NCI-H526 treated with DMSO at 0.1 percent for 48 hours (cell line): Measurements from ENCODE around the gene CHIT1.

Experiments used
- DNase-seq: peaks from one replicate; lab custom pipeline; 2025; lab: John Stamatoyannopoulos, UW

Gene CHIT1

DNA sequence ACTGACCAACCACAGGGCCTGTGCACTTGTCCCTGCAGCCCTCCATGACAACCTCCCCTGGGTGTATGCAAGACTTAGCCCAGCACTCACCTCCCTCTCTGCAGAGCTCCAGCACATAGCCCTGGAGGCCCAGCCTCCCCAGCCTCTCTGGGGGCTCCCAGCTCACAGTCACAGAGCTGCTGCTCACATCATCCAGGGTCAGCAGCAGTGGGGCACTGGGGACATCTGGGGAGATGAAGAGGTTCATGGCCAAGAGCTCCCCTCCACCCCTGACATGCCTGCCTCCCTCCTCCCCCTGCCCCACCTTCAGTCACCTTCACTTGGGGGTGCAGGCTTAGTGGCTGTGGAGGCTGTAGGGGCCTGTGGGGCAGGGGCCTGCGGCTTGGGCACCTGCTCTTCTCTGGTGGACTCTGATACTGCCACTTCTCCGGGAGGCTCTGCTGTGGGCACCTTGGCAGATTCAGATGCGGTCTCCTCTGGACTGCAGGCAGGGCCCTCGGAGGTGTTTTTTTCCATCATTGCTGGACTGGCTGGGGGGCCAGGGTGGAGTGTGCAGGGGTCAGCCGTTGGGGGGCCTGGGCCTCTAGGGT lies 54.1 kb downstream of the CHIT1 start, which contains the start of gene MYBPH:
Gene MYBPH, minus strand, starts transcription at position 590 of the 590 bp plus-strand sequence. Its CDS starts 71 bp downstream, at position 519.
- DNase-seq: no peak

DNA sequence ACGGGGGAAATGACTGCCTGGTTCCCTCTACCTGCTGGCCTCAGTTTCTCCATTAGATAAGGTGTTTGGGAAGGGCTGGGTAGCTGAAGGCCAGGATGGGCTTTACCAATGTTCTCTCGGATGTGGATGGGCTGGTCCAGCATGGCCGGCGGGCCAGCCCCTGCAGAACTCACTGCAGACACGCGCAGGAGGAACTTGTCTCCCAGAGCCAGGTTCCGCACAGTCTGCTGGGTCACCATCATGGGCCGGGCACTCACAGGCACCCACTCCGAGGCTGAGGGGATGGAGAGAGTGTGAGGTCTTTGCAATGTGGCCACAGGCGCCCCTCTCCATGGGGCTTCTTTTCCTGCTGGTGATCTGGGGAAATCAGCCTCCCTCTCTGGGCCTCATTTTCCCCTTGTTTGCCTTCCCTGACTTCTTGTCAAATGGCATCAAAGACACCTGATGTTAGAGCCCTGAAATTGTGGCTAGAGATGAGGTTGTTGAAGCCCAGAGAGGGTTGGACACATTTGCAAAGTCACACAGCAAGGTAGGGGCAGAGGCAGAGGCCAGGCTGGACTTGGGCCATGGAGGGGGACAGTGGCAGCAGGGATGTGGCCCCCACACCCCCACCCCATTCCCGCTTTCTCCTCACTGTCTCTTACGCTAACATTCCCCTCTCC lies 55.0 kb downstream of the CHIT1 start:
- DNase-seq: no peak

DNA sequence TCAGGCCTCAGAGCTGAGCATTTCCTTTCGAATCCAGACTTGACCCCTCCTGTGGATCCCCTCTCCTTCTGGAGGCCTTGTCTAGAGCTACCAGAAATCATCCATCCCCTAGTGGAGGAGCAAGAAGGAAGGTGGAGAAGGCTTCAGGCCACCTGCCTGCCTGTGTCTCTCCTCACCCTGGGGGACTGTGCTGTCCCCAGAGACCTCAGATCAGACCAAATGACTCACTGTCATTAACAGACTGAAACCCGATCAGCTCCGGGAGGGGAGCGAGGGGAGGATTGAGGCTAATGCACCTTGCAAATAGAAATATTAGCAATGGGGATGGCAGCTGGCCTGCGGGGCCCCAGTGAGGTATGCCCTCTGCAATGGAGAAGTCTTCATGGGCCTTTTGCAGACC lies 55.9 kb downstream of the CHIT1 start:
- no peak for DNase-seq

DNA sequence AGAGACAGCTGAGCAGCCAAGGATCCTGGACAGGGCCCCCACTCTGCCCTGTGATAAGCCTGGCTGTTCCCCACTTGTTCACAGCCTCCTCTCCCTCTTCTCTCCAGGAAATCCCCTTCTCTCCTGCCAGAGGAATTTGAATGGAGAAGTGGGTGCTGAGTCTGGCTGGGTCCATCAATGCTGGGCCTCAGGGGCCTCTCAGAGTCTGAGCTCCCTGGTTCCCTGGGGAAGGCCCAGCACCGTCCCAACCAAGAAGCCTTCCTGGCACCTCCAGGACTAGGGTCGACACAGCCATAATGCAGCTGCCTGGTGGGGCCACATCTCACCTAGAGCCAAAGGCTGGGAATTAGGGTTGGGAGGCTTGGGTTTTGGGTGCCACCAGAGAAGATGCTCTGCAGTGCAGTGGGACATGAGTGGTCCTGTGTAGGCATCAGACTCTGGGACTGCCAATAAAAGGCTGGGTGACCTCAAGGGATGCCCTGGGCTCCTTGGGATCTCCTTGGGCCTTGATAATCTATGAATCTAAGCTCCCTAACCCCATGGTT lies 56.4 kb downstream of the CHIT1 start:
- DNase-seq: no peak

DNA sequence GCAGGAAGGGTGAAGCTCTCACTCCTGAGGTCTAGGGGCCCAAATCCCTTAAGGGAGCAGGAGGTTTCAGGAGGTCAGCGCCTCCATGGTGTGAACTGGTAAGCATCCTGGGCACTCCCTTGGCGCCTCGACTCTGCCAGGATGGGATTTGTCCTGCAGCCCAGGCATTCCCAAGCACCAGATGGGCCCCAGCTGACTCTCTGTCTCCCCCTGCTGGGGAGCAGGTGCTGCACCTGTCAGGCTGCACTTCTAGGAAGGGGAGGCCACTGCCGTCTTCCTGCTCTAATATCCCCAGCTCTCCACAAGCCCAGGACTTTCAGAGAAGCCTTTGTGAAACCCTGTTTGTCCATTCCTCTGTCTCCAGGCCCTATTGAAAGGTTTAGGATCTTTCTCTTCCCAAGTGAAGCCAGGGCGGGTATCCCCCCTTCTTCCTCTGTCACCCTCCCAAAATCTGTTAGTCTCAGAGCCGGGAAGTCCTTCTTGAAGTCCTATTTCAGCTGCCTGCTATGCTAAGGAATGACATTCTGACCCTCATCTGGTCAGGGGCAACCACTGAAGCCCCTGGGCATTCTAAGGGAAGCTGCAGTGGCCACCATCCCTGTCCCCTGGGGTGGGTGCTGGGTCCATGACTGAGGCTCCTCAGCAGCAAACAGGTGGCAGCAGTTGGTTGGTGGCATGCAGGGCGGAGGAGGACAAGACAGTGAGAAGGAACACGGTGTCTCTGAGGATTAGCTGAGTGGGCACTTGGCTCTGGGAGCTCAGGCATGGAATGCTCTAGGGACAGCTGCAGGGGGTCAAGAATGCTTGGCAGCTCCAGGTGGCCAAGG lies 57.1 kb downstream of the CHIT1 start:
- no peak for DNase-seq

DNA sequence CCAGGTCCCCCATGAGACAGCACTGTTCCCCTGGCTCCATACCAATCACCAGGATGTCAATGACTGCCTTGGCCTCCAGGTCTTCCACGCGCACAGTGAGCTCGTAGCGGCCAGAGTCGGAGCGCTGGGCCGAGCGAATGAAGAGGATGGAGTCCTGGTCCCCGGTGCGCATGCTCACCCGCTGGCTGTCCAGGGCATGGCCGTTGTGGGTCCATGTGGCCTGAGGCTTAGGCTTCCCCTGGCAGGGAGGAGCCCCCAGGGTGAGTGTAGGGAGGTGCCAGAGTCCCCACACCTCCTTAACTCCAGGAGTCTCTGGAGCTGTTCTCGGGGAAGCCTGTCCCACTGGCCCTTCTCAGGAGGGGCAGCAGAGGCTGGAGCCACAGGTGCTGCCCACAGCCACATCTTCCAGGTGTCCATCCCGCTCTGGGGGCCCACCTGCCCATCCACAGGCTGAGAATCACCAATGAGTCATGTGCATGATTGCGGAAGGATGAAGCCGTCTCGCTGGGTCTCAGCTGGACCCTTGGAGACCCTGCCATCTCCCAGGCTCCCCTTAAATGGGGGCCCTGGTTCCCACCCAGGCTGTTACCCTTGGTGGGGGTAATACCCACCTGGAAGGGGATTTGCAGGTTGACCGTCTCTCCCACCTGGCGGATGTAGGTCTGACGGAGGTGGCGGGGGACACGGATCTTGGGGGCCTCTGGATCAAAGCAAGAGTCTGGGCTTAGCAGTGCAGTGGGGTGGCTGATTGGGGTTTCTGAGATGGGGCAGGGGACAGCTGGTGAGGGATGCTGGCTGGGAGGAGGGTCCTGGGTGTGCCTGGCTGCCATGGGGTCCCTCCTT lies 57.9 kb downstream of the CHIT1 start:
- no peak for DNase-seq

DNA sequence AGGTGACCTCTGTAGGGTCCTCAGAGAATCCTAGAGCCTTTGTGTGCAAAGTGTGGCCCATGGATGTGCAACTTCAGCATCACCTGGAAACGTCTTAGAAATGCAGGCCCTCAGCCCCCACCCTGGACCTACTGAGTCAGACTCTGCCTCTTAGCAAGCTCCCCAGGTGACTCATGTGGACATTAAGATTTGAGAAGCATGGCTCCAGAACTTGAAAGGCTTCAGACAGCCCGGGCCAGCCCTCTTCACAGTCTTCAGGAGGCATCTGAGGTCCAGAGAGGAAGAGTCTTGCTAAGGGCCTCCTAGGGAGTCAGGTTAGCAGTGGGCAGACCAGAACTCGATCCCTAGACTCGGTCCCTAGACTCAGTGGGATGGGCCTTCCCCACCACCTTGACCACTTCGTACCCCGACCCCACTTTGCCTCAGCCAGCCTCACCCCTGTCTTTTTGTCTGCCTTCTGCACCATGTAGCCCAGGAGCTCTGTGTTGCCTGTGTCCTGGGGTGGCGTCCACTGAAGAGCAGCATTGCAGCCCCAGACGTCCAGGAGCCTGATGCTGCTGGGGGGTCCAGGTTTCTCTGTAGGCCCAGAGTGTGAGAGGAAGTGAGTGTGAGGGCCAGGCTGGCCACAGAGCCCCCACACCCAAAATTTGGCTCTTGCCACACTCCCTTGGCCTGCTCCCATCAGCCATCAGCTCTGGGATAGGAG lies 58.7 kb downstream of the CHIT1 start:
- DNase-seq: no peak

DNA sequence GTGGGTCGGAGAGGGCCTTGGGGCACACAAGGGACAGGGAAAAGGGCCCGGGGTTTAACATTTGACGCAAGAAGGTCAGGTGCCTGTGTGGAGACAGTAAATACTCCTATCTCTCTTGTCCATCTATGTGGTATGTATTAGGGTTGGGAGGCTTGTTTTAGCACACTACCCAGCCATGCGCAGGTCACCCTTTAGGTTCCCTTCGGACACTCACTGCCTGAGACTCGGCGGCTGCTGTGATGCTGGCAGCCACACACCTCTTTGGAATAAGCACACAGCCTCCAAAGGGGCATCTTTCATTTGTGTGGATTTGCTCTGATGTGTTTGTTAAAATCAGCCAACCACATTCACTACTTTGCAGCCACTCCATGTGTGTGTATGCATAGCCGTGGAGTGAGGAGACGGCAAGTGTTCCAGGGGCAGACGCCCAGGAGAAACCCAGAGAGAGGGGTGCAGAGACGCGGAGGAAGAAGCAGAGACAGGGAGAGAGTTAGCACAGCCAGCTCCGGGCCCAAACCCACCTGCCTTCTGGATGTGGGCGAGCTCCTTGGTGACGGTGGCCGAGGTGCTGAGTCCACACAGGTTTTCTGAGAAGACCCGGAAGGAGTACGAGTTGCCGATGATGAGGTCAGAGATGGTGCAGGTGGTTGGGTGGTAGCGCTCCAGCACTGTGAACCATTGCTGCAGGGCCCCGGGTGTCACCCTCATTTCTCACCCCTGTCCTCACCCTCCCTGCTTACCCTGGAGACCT lies 59.5 kb downstream of the CHIT1 start:
- no peak for DNase-seq

DNA sequence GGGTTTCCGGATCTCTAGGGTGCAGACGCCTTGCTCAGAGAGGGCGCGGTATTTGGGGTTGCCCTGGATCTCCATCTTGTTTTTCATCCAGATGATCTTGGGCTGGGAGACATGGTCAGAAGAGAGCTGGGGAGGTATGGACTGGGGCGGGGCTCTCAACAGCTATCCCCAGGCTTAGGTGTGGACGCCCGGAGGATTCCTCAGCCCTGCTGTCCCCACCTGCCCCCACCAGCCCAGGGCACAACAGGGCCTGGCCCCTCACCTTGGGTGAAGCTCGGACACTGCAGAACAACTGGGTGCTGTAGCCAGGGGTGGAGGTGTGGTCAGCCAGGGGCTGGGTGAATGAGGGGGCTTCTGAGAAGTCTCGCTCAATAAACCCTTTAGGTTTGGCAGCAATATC lies 60.5 kb downstream of the CHIT1 start:
- DNase-seq: no peak

DNA sequence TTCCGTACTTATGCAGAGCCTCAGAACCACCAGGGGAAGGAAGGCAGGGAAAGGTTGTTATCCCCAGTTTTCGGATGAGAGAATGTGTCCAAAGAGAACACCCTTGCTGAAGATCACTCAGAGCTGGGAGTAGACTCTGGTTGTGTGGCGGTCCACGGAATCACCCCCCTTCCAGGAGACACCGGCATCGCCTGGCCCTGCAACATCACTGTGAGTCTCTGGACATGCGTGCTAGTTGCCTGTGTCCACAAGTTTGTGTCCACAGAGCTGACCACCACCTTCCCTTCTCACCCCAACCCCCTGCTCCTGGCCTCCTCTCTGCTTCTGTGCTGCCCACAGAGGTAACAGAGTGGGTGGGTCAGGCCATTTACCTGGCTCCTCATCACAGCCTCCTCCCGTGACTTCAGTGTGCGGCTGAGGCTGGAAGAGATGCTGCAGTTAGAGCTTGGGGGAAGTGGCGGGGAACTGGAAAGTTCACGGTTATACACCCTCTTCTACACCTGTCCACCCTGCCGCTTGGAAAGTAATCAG lies 61.2 kb downstream of the CHIT1 start:
- no peak for DNase-seq

DNA sequence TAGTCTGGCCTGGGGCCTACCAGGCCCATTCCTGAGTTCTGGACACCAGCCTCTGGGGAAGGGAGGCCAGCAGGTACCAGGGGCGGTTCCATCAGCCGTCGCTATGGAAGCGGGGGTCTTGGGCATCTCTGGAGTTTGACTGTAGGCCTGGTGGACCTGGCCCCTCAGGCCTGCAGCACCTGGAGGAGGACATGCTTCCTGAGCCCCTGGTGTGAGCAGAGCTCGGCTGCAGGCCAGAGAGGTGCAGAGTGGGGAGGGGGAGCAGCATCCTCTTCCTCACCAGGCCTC lies 61.6 kb downstream of the CHIT1 start:
- DNase-seq: no peak

DNA sequence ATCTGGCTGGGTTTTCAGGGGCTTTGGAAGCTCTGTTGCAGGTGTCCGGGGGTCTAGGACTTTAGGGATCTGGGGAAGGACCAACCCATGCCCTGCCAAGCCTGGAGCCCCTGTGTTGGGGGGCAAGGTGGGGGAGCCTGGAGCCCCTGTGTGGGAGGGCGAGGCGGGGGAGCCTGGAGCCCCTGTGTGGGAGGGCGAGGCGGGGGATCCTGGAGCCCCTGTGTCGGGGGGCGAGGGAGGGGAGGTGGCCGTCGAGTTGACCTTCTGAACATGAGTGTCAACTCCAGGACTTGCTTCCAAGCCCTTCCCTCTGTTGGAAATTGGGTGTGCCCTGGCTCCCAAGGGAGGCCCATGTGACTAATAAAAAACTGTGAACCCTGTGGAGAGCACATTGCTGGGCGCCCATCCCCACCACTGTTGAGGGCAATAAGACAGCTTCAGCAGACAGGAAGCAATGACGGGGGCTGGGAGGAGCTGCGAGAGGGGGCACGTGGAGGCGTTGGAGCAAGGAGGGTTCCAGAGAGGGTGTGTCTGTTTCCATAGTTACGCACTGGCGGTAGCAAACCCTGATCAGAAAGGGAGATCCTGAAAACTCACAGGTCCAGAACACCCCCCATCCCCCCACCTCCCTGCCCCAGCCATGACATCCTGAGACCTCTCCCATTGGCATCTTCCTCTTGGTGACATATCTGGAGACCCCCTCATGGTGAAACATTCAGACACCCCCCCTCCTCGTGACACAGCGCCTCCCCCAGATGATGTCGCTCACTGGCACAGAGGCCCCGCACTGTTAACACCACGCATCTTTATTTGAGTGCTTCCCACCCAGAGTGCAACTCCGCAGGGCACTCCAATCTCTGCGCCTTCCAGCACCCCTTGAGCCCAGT lies 62.2 kb downstream of the CHIT1 start:
- DNase-seq: no peak

DNA sequence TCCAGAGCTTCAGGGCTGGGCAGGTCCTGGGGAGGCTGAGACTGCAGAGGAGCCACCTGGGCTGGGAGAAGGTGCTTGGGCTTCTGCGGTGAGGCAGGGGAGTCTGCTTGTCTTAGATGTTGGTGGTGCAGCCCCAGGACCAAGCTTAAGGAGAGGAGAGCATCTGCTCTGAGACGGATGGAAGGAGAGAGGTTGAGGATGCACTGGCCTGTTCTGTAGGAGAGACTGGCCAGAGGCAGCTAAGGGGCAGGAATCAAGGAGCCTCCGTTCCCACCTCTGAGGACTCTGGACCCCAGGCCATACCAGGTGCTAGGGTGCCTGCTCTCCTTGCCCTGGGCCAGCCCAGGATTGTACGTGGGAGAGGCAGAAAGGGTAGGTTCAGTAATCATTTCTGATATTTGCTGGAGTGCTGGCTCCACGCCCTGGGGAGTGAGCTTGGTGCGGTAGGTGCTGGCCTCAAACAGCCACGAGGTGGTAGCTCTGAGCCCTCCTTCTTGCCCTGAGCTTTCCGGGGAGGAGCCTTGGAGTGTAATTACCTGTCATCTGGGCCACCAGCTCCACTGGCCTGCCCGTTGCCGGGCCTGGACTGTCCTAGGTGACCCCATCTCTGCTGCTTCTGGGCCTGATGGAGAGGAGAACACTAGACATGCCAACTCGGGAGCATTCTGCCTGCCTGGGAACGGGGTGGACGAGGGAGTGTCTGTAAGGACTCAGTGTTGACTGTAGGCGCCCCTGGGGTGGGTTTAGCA lies 63.1 kb downstream of the CHIT1 start:
- no peak for DNase-seq
